GM12873 (cell line): Measurements from ENCODE around the gene KMT2A.

ENCODE experiments used
- TF ChIP-seq, protein P1 (sequence below): IDR thresholded peaks from 2 replicates; pipeline ENCODE4 v1.5.1; 2012; ENCODE audit warnings: low read depth, mild to moderate bottlenecking, moderate library complexity, low read length, control low read depth; ENCODE audit not compliant: insufficient read depth; ENCODE audit errors: missing control alignments

The KMT2A gene

GRCh38 chr11:118427707-118428106 is 8.6 kb upstream of the KMT2A start:
- TF ChIP-seq, protein P1, sequence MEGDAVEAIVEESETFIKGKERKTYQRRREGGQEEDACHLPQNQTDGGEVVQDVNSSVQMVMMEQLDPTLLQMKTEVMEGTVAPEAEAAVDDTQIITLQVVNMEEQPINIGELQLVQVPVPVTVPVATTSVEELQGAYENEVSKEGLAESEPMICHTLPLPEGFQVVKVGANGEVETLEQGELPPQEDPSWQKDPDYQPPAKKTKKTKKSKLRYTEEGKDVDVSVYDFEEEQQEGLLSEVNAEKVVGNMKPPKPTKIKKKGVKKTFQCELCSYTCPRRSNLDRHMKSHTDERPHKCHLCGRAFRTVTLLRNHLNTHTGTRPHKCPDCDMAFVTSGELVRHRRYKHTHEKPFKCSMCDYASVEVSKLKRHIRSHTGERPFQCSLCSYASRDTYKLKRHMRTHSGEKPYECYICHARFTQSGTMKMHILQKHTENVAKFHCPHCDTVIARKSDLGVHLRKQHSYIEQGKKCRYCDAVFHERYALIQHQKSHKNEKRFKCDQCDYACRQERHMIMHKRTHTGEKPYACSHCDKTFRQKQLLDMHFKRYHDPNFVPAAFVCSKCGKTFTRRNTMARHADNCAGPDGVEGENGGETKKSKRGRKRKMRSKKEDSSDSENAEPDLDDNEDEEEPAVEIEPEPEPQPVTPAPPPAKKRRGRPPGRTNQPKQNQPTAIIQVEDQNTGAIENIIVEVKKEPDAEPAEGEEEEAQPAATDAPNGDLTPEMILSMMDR = no peak

DNA sequence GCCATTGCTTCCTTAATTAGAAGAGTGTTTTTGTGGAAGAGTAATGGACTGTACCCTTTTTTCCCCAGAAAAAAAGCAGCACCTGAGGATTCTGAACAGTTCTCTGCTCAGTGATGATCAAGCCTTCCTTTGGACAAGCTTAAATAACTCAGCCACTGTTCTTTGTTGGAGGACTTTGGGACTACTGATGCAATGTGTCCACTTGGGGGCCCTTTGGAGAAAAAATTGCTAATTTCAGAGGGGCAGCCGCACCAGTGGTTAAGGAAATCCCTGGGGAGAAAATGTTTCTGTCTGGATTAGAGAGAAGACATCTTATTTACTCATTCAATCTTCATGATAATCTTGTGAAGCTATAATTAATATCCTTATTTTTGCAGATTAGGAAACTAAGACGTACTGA is 5.3 kb upstream of the KMT2A start:
- TF ChIP-seq, protein P1 = peak; percentile 8

- TF ChIP-seq, protein P1 = no peak
Measured at GRCh38 chr11:118434123-118434552, 2.2 kb upstream of the KMT2A start.

DNA sequence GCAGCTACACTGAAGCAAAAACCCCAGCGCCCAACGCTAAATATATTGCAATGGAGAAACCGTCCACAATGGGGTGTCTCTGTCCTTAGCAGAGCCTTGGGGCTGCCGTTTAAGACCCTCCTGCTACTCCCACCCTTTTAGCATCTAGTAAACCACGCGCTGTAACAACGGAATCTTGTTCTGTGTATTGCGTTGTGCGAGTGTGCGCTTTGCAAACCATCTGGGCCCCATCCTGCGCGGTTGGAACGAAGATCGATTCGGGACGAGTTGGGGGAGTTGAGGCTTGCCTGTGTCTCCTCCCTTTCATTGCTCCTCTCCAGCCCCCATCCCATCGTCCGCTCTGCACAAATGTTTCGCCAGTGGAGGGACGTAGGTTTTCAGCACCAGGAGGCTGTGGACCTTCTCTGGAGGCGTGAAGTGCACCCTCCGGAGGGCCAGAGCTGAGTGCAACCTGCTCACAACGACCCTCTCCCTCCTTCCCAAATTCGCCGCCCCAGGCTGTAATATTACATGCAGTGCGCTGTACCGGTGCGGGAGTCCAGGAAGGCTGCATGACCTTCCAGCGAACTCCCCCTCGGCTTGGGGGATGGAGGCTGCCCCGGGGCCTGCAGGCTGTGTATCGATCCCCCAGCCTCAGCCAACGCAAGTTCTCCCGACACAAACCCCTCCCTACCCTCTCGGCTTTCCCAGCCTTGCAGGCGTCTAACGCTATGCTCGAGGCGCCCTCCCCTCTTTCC is 1.6 kb upstream of the KMT2A start:
- TF ChIP-seq, protein P1 = peak; percentile 10

DNA sequence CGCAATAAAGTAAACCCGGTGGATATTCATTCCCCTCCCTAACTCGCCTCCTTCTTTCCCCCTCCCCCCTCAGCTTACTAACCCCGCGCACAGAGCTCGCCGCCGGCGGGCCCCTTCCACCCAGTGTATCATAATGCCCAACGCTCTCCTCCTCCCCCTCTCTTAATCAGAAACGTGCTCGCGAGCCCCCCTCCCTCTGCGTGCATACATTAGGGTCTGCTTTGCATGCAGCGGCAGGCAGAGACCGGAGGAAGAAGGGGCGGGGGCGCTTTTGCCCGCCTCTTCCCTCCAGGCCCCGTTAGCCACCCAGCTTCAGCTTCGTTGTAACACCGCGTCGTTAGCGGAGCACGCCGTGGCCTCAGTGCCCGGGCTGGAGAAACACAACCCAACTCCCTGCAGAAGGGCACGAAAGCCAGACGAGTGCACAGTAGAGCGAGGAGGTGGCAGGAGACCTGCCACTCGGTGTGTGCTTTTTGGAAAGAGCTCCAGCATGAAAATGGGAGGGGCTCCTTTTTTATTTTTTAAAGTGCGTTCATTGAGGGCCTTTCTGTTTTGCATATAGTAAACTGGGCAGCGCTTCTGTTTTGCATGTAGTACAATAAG is 901 bp upstream of the KMT2A start:
- TF ChIP-seq, protein P1 = no peak

- TF ChIP-seq, protein P1 = no peak
Measured at GRCh38 chr11:118436639-118437207, 431 bp downstream of the KMT2A start.
